Activated CD4-positive, alpha-beta T cell treated with anti-CD3 and anti-CD28 coated beads for 36 hours (primary cell): ENCODE data around the gene REEP1. TPM values are rescaled to one million over a fixed set of nuclear protein-coding genes. Genes with fewer than 3 reads are reported as not detected.
"Not testable (repeated sequence)": the region's sequence is repeated elsewhere in the genome, so short reads cannot be mapped to it uniquely, and the experiment has no call there.

Source experiments
- ATAC-seq: fragments of 200-7000 bp; cut with Tn5 transposase; one replicate; pipeline ENCODE4 v1.10.0; 2021; ENCODE audit warnings: mild to moderate bottlenecking, moderate library complexity
- CTCF ChIA-PET: fragments of 350-600 bp; sonication (Branson Sonifier 250); formaldehyde crosslinking; loops from one replicate; lab custom pipeline; 2021; ENCODE audit warnings: antibody characterized with exemption; lab: Charles Lee
- POLR2A ChIA-PET: fragments of 350-600 bp; sonication (Branson Sonifier 250); formaldehyde crosslinking; loops from one replicate; lab custom pipeline; 2021; ENCODE audit warnings: antibody characterized with exemption, inconsistent platforms; lab: Charles Lee
- DNase-seq: peaks from one replicate; pipeline ENCODE4 v3.0.0-alpha.2; 2020
- H3K27ac Mint-ChIP-seq: one replicate; pipeline ENCODE4 v1.8.0; 2021; ENCODE audit warnings: mixed read lengths
- H3K27me3 Mint-ChIP-seq: one replicate; pipeline ENCODE4 v1.8.0; 2021; ENCODE audit warnings: mixed read lengths
- H3K36me3 Mint-ChIP-seq: one replicate; pipeline ENCODE4 v1.8.0; 2021; ENCODE audit warnings: low read depth, mixed read lengths
- H3K4me1 Mint-ChIP-seq: one replicate; pipeline ENCODE4 v1.8.0; 2021; ENCODE audit warnings: mixed read lengths
- H3K4me3 Mint-ChIP-seq: one replicate; pipeline ENCODE4 v1.8.0; 2021; ENCODE audit warnings: mild to moderate bottlenecking, moderate library complexity, mixed read lengths
- H3K9me3 Mint-ChIP-seq: one replicate; pipeline ENCODE4 v1.8.0; 2021; ENCODE audit warnings: low read depth, mixed read lengths
- intact Hi-C, 2 experiments: fragments of 100-400 bp; cut with DNase I in 1 of 2; cut with micrococcal nuclease in 1 of 2; formaldehyde crosslinking; loops; one replicate each; pipeline versions ENCODE4 v1.14.2 to v1.15.1; 2022 to 2024; cut with DNase I, micrococcal nuclease
- total RNA-seq, 2 experiments: library from RNA; stranded (reverse); gene quantifications; one replicate each; pipeline ENCODE4 v1.2.3, GENCODE V29; 2021

REEP1 gene
- total RNA-seq, 2 experiments from 2014 or later, result 0.19 to 0.30 TPM

- Mint-ChIP-seq H3K36me3 (peaks cover 27% of the 10 kb centered on the region), H3K4me1 (peaks cover 26% of the 10 kb centered on the region), H3K4me3 (no peak overlapping the region), H3K27ac (no peak overlapping the region), H3K27me3 (no peaks in the 10 kb centered on the region), H3K9me3 (no peaks in the 10 kb centered on the region)
- POLR2A ChIA-PET, result interaction anchor here (0.6 kb wide), 1 partner anchor 659 kb away, joined by 3 read pairs; no protein-coding TSS in a partner anchor
- intact Hi-C loops, result no loop called here
- ATAC-seq, result no peak
- DNase-seq, result no peak
- CTCF ChIA-PET, result interaction anchor here (1.8 kb wide), 1 partner anchor 20 kb away, joined by 5 read pairs; no protein-coding TSS in a partner anchor
These were observed 134.7 kb downstream of the REEP1 start for GRCh38 chr2:86202702-86203101.

- peak overlapping the region; percentile 5 for H3K27ac Mint-ChIP-seq
- POLR2A ChIA-PET, result interaction anchor here (0.6 kb wide), 1 partner anchor 658 kb away, joined by 3 read pairs; no protein-coding TSS in a partner anchor
These were observed 135.1 kb downstream of the REEP1 start for GRCh38 chr2:86202336-86202692.

GRCh38 chr2:86201671-86202335, 135.6 kb downstream of the REEP1 start:
- peak overlapping the region; percentile 5 for H3K27ac Mint-ChIP-seq
- POLR2A ChIA-PET, result no interaction called here
- no peaks in the 10 kb centered on the region for H3K9me3 Mint-ChIP-seq
- peak overlapping the region; percentile 18 for H3K4me3 Mint-ChIP-seq
- H3K27me3 Mint-ChIP-seq, result no peaks in the 10 kb centered on the region
- CTCF ChIA-PET, result interaction anchor here (0.6 to 1.6 kb wide), 3 partner anchors 12 to 180 kb away, joined by 3 to 9 read pairs (median 3); no protein-coding TSS in a partner anchor
- H3K36me3 Mint-ChIP-seq, result peaks cover 21% of the 10 kb centered on the region
- H3K4me1 Mint-ChIP-seq, result peaks cover 28% of the 10 kb centered on the region
- no peak for DNase-seq
- ATAC-seq, result no peak
- intact Hi-C loops, result no loop called here

More at GRCh38 chr2:86202336-86202692, 135.1 kb downstream of the REEP1 start:
- H3K4me1 Mint-ChIP-seq, result peaks cover 26% of the 10 kb centered on the region
- intact Hi-C loops, result no loop called here
- H3K27me3 Mint-ChIP-seq, result no peaks in the 10 kb centered on the region
- CTCF ChIA-PET, result interaction anchor here (0.6 to 1.6 kb wide), 2 partner anchors 18 to 179 kb away, joined by 3 to 9 read pairs; no protein-coding TSS in a partner anchor
- DNase-seq (no peak), ATAC-seq (no peak)
- H3K9me3 Mint-ChIP-seq, result no peaks in the 10 kb centered on the region
- H3K4me3 Mint-ChIP-seq, result no peak overlapping the region
- H3K36me3 Mint-ChIP-seq, result peaks cover 25% of the 10 kb centered on the region

- ATAC-seq, DNase-seq, H3K27me3 Mint-ChIP-seq, intact Hi-C loops, H3K9me3 Mint-ChIP-seq, POLR2A ChIA-PET: not testable (repeated sequence)
- peaks cover 20% of the 10 kb centered on the region for H3K36me3 Mint-ChIP-seq
- peaks cover 33% of the 10 kb centered on the region for H3K4me1 Mint-ChIP-seq
- H3K4me3 Mint-ChIP-seq, result peak overlapping the region; percentile 90
- CTCF ChIA-PET, result interaction anchor here (1.0 to 1.6 kb wide), 4 partner anchors 13 to 32 kb away, joined by 3 to 9 read pairs (median 4); no protein-coding TSS in a partner anchor
- peak overlapping the region; percentile 79 for H3K27ac Mint-ChIP-seq
These were observed 136.9 kb downstream of the REEP1 start for GRCh38 chr2:86200564-86200963.

- ChIA-PET CTCF (interaction anchor here (0.7 to 1.1 kb wide), 3 partner anchors 21 to 305 kb away, joined by 3 to 6 read pairs (median 3); no protein-coding TSS in a partner anchor), POLR2A (interaction anchor here (1.3 kb wide), 1 partner anchor 94 kb away, joined by 3 read pairs; the partner anchor contains the start of genes POLR1A and PTCD3)
- H3K4me3 Mint-ChIP-seq, result peak overlapping the region; percentile 90
- DNase-seq (no peak), ATAC-seq (no peak)
- intact Hi-C loops, result loop anchor here (1.0 to 10.0 kb wide), 7 partner anchors 95 to 845 kb away; partner anchors contain the start of genes C2orf68 (in 1 of the 2), CAPG (in 1 of the 2), ELMOD3 (in 1 of the 2) and POLR1A (in 1 of the 2)
- H3K4me1 Mint-ChIP-seq, result peaks cover 33% of the 10 kb centered on the region
- H3K36me3 Mint-ChIP-seq, result peaks cover 19% of the 10 kb centered on the region
- no peaks in the 10 kb centered on the region for H3K27me3 Mint-ChIP-seq
- H3K27ac Mint-ChIP-seq, result peak overlapping the region; percentile 94
- H3K9me3 Mint-ChIP-seq, result no peaks in the 10 kb centered on the region
These were observed 137.6 kb downstream of the REEP1 start for GRCh38 chr2:86199834-86200177.

GRCh38 chr2:86195808-86196387, 141.5 kb downstream of the REEP1 start:
- DNase-seq (peak; percentile 16), ATAC-seq (no peak)
- POLR2A ChIA-PET, result interaction anchor here (0.5 to 2.4 kb wide), 4 partner anchors 54 to 245 kb away, joined by 3 to 12 read pairs (median 4); partner anchors contain the start of gene PTCD3

GRCh38 chr2:86195055-86195807, 142.2 kb downstream of the REEP1 start, which contains the start of gene IMMT:
Gene IMMT, minus strand, starts transcription at chr2:86195462. Its CDS starts 80 bp downstream, at chr2:86195382.
- DNase-seq (peak; percentile 97), ATAC-seq (peak; percentile 93)
- no peaks in the 10 kb centered on the region for H3K9me3 Mint-ChIP-seq
- H3K4me3 Mint-ChIP-seq, result peak within 1 kb of the TSS; percentile 81
- peaks cover 44% of the 10 kb centered on the region for H3K4me1 Mint-ChIP-seq
- H3K27me3 Mint-ChIP-seq, result no peaks in the 10 kb centered on the region
- peak within 1 kb of the TSS; percentile 92 for H3K27ac Mint-ChIP-seq
- intact Hi-C loops, result loop anchor here (1.0 to 10.0 kb wide), 11 partner anchors 90 to 866 kb away; partner anchors contain the start of genes POLR1A (in 2 of the 2), ST3GAL5 (in 2 of the 2), CAPG (in 1 of the 2) and CHMP3 (in 1 of the 2)
- ChIA-PET CTCF (interaction anchor here (0.8 to 2.1 kb wide), 6 partner anchors 10 to 148 kb away, joined by 3 to 10 read pairs (median 4); partner anchors contain the start of gene PTCD3), POLR2A (interaction anchor here (0.5 to 2.4 kb wide), 5 partner anchors 10 to 245 kb away, joined by 3 to 12 read pairs (median 4); partner anchors contain the start of gene PTCD3)
- H3K36me3 Mint-ChIP-seq, result peaks cover 32% of the 10 kb centered on the region

More at GRCh38 chr2:86195808-86196387, 141.5 kb downstream of the REEP1 start:
- Mint-ChIP-seq H3K9me3 (no peaks in the 10 kb centered on the region), H3K27ac (peak overlapping the region; percentile 92), H3K4me3 (peak overlapping the region; percentile 81), H3K27me3 (no peaks in the 10 kb centered on the region), H3K36me3 (peaks cover 26% of the 10 kb centered on the region), H3K4me1 (peaks cover 41% of the 10 kb centered on the region)
- CTCF ChIA-PET, result interaction anchor here (0.8 to 2.1 kb wide), 5 partner anchors 9 to 148 kb away, joined by 3 to 10 read pairs (median 4); partner anchors contain the start of gene PTCD3
- intact Hi-C loops, result loop anchor here (1.0 to 10.0 kb wide), 11 partner anchors 91 to 867 kb away; partner anchors contain the start of genes POLR1A (in 2 of the 2), ST3GAL5 (in 2 of the 2), CAPG (in 1 of the 2) and CHMP3 (in 1 of the 2)

GRCh38 chr2:86194751-86195054, 142.7 kb downstream of the REEP1 start:
- ATAC-seq (no peak), DNase-seq (no peak)
- H3K4me3 Mint-ChIP-seq, result peak overlapping the region; percentile 81
- intact Hi-C loops, result loop anchor here (1.0 to 10.0 kb wide), 11 partner anchors 89 to 866 kb away; partner anchors contain the start of genes POLR1A (in 2 of the 2), ST3GAL5 (in 2 of the 2), CAPG (in 1 of the 2) and CHMP3 (in 1 of the 2)
- H3K4me1 Mint-ChIP-seq, result peaks cover 48% of the 10 kb centered on the region
- H3K27me3 Mint-ChIP-seq, result no peaks in the 10 kb centered on the region
- ChIA-PET CTCF (interaction anchor here (0.6 to 2.1 kb wide), 8 partner anchors 9 to 214 kb away, joined by 3 to 10 read pairs (median 4); partner anchors contain the start of gene PTCD3), POLR2A (interaction anchor here (1.9 to 2.4 kb wide), 2 partner anchors 9 to 88 kb away, joined by 5 to 12 read pairs; partner anchors contain the start of gene PTCD3)
- H3K27ac Mint-ChIP-seq, result peak overlapping the region; percentile 92
- H3K36me3 Mint-ChIP-seq, result peaks cover 36% of the 10 kb centered on the region
- no peaks in the 10 kb centered on the region for H3K9me3 Mint-ChIP-seq

GRCh38 chr2:86193901-86194567, 143.4 kb downstream of the REEP1 start:
- peak overlapping the region; percentile 81 for H3K4me3 Mint-ChIP-seq
- H3K27me3 Mint-ChIP-seq, result no peaks in the 10 kb centered on the region
- no peaks in the 10 kb centered on the region for H3K9me3 Mint-ChIP-seq
- ATAC-seq (no peak), DNase-seq (peak; percentile 20)
- CTCF ChIA-PET, result interaction anchor here (0.6 to 2.1 kb wide), 9 partner anchors 9 to 213 kb away, joined by 3 to 10 read pairs (median 3); no protein-coding TSS in a partner anchor
- POLR2A ChIA-PET, result interaction anchor here (0.6 to 2.4 kb wide), 3 partner anchors 9 to 286 kb away, joined by 3 to 12 read pairs (median 5); partner anchors contain the start of gene PTCD3
- H3K4me1 Mint-ChIP-seq, result peaks cover 53% of the 10 kb centered on the region
- intact Hi-C loops, result loop anchor here (2.0 to 10.0 kb wide), 7 partner anchors 305 to 865 kb away; partner anchors contain the start of genes ST3GAL5 (in 2 of the 2), CAPG (in 1 of the 2), CHMP3 (in 1 of the 2) and ELMOD3 (in 1 of the 2)
- peak overlapping the region; percentile 92 for H3K27ac Mint-ChIP-seq
- H3K36me3 Mint-ChIP-seq, result peaks cover 40% of the 10 kb centered on the region
